Measurements from ENCODE around the gene GPC1. TPM values are rescaled to one million over a fixed set of nuclear protein-coding genes. Genes with fewer than 3 reads are reported as not detected.

The GPC1 gene
- total and polyA plus RNA-seq, 2 experiments from 2014 or later = 71.4 to 142 TPM

DNA sequence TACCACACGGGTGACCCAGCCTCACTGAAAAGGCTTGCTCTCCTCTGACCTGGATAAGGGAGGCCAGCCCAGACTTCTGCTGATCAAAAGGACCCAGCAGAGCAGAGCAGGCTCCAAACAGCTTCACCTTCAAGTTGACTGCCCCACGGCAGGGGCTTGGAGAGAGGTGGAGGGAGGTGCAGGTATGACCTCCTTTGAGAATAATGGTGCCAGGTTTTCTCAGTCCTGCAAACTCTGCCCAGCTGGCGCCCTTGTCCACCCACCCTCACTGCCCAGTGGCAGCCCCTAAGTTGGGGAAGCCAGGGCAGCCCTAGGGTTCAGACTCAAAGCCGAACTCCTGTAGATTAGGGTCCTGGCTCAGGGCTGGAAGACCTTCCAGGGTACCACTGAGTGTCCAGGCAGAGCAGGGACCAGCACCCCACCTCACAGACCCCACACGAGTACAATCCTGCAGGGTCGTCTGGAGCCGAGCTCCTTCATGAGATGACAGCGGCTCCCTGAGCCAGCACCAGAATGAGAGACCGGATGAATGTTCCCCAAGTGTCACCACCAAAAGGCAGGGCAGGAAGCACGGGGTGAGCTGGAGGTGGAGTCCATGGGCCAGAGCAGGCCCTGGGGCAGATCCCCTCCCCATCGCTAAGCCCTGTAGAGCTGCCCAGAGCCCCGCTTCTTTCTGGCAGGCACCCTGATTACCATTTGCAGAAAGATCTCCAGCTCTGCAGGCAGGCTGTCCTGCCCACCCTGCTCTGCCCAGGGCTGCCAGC is 3.6 kb upstream of the GPC1 start:
- Histone ChIP-seq H3K27me3 (no peaks in the 10 kb centered on the region), H2AFZ (no peak overlapping the region), H4K20me1 (ENCODE audit: insufficient read depth, poor library complexity, severe bottlenecking) (peaks cover 2% of the 10 kb centered on the region), H3K4me2 (no peak overlapping the region), H3K36me3 (replicated peaks; ENCODE audit: insufficient read depth, low read depth) (no peaks in the 10 kb centered on the region), H3K4me3 (no peak overlapping the region), H3K27ac (no peak overlapping the region), H3K9me2 (replicated peaks; ENCODE audit: insufficient read depth) (no peaks in the 10 kb centered on the region), H3K79me2 (peaks cover 7% of the 10 kb centered on the region), H3K9me3 (ENCODE audit: low read depth) (no peaks in the 10 kb centered on the region), H3K4me1 (ENCODE audit: insufficient read depth) (peaks cover 9% of the 10 kb centered on the region)
- DNase-seq (ENCODE audit: low spot score) = no peak
- 81% methylated on average over 12 of the region's 12 CpGs for WGBS (ENCODE audit: low lambda C conversion rate, missing lambda C conversion rate)
- TF ChIP-seq, protein P1, sequence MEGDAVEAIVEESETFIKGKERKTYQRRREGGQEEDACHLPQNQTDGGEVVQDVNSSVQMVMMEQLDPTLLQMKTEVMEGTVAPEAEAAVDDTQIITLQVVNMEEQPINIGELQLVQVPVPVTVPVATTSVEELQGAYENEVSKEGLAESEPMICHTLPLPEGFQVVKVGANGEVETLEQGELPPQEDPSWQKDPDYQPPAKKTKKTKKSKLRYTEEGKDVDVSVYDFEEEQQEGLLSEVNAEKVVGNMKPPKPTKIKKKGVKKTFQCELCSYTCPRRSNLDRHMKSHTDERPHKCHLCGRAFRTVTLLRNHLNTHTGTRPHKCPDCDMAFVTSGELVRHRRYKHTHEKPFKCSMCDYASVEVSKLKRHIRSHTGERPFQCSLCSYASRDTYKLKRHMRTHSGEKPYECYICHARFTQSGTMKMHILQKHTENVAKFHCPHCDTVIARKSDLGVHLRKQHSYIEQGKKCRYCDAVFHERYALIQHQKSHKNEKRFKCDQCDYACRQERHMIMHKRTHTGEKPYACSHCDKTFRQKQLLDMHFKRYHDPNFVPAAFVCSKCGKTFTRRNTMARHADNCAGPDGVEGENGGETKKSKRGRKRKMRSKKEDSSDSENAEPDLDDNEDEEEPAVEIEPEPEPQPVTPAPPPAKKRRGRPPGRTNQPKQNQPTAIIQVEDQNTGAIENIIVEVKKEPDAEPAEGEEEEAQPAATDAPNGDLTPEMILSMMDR (IDR thresholded peaks at IDR 0.05; ENCODE audit: poor library complexity) = no peak
- TF ChIP-seq EZH2phosphoT487 (IDR thresholded peaks at IDR 0.05; ENCODE audit: low read depth, severe bottlenecking, unreplicated experiment) (no peak), EZH2 (IDR thresholded peaks at IDR 0.05; ENCODE audit: borderline replicate concordance) (no peak)

DNA sequence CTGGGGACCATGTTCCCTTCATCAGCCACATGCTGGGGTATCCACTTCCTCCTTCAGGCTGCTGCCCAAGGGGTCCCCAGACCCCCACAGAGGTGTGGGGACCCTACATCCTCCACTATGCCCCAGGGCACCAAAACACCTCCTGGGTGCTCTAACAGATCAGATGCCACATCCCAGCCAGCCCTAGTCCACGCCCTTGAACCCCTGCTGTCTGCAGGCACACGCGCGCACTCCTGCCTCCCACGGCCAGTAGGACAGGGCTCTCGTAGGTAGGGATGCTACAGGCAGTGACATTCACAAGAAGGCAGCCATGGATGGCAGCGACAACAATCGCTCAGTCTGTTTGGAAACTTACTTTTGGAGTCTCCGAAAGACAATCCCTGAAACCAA is 3.0 kb upstream of the GPC1 start:
- TF ChIP-seq, protein P1 (IDR thresholded peaks at IDR 0.05; ENCODE audit: poor library complexity) = no peak
- TF ChIP-seq EZH2phosphoT487 (IDR thresholded peaks at IDR 0.05; ENCODE audit: low read depth, severe bottlenecking, unreplicated experiment) (no peak), EZH2 (IDR thresholded peaks at IDR 0.05; ENCODE audit: borderline replicate concordance) (no peak)
- Histone ChIP-seq H3K4me2 (no peak overlapping the region), H3K79me2 (peaks cover 12% of the 10 kb centered on the region), H3K4me1 (ENCODE audit: insufficient read depth) (peaks cover 12% of the 10 kb centered on the region), H3K27me3 (no peaks in the 10 kb centered on the region), H3K4me3 (no peak overlapping the region), H3K9me2 (replicated peaks; ENCODE audit: insufficient read depth) (no peaks in the 10 kb centered on the region), H4K20me1 (ENCODE audit: insufficient read depth, poor library complexity, severe bottlenecking) (peaks cover 8% of the 10 kb centered on the region), H2AFZ (no peak overlapping the region), H3K9me3 (ENCODE audit: low read depth) (no peaks in the 10 kb centered on the region), H3K27ac (no peak overlapping the region), H3K36me3 (replicated peaks; ENCODE audit: insufficient read depth, low read depth) (no peaks in the 10 kb centered on the region)
- 86% methylated on average over 9 of the region's 9 CpGs for WGBS (ENCODE audit: low lambda C conversion rate, missing lambda C conversion rate)
- DNase-seq (ENCODE audit: low spot score) = no peak

DNA sequence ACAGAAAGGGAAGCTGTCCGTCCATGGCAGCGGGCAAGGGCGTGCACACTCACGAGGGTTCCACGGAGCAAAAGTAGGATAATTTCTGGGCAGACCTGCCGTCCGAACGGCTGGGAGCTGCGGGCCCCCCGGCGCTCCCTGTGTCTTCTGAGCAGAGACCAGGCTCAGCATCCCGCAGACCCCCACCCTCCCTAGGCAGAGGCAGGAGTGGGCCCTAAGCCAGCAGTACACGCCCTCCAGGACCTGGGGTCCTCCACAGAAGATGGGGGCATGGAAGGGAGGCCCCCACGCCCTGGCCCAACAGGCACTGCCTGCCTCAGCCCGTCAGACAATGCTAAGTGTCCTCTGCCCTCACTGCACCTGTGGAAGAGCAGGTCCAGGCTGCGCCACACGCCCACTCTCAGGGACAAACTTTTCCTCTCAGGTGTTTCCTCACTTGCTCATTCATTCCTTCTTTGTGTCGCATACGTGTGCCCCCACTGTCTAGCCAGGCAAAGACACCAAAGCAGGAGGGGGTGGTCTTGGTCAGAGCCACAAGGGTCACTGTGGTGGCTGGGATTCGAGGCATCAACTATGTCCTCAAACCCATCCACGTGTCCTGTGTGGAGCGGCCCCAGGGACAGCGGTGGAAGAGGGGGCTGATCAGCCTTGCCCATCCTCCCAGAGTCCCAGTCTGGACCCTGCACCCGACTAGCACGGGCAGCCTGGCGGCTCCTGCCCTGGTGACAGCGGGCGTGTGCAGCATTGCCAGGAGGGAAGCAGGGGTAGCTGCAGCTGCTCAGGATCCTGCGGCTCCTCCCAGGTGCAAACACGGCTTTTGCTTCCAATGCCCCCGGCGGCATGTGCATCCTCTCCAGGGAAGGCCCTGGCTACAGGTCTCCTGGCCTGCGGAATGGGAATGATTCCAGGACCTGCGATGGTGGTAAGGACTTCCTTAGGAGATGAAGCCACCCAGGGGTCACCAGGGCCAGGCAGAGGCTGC is 2.4 kb upstream of the GPC1 start:
- 90% methylated on average over 34 of the region's 34 CpGs for WGBS (ENCODE audit: low lambda C conversion rate, missing lambda C conversion rate)
- H3K4me3 ChIP-seq = no peak overlapping the region
- no peaks in the 10 kb centered on the region for H3K9me3 ChIP-seq (ENCODE audit: low read depth)
- peak overlapping the region; percentile 23 for H3K27ac ChIP-seq
- no peak for DNase-seq (ENCODE audit: low spot score)
- H3K36me3 ChIP-seq (replicated peaks; ENCODE audit: insufficient read depth, low read depth) = no peaks in the 10 kb centered on the region
- peaks cover 19% of the 10 kb centered on the region for H3K79me2 ChIP-seq
- no peak overlapping the region for H3K4me2 ChIP-seq
- H3K27me3 ChIP-seq = no peaks in the 10 kb centered on the region
- H4K20me1 ChIP-seq (ENCODE audit: insufficient read depth, poor library complexity, severe bottlenecking) = peaks cover 12% of the 10 kb centered on the region
- peaks cover 18% of the 10 kb centered on the region for H3K4me1 ChIP-seq (ENCODE audit: insufficient read depth)
- no peak overlapping the region for H2AFZ ChIP-seq
- no peaks in the 10 kb centered on the region for H3K9me2 ChIP-seq (replicated peaks; ENCODE audit: insufficient read depth)
- TF ChIP-seq, protein P1 (IDR thresholded peaks at IDR 0.05; ENCODE audit: poor library complexity) = no peak
- TF ChIP-seq EZH2 (IDR thresholded peaks at IDR 0.05; ENCODE audit: borderline replicate concordance) (no peak), EZH2phosphoT487 (IDR thresholded peaks at IDR 0.05; ENCODE audit: low read depth, severe bottlenecking, unreplicated experiment) (no peak)
